GM21825 (cell line): Measurements from ENCODE around the gene GATA6.
"Not testable (repeated sequence)": the region's sequence is repeated elsewhere in the genome, so short reads cannot be mapped to it uniquely, and the experiment has no call there.

Experiments used
- ATAC-seq: cut with Tn5 transposase; IDR thresholded peaks from one replicate; pipeline ENCODE4 v1.9.1; 2021; ENCODE audit warnings: mild to moderate bottlenecking, moderate library complexity; ENCODE audit not compliant: unreplicated experiment

The GATA6 gene

DNA sequence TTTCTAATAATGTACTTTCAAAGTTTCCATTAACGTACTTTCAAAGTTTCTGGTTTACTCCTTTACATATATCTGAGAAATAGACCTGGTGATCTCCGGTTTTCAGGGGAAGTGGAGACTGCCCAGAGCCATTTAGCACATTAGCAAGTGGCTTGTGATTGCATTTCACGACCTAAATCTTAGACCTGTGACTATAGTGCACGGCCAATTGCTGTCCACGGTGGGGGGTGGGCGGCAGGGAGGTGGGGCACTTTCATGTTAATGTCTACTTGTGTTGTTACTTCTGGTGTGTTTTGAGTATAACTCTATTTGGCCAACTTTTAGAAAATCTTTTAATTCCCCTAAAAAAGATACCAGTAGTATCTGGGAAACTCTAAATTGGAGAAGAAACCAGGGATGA is 11.3 kb downstream of the GATA6 start:
- ATAC-seq, result no peak

DNA sequence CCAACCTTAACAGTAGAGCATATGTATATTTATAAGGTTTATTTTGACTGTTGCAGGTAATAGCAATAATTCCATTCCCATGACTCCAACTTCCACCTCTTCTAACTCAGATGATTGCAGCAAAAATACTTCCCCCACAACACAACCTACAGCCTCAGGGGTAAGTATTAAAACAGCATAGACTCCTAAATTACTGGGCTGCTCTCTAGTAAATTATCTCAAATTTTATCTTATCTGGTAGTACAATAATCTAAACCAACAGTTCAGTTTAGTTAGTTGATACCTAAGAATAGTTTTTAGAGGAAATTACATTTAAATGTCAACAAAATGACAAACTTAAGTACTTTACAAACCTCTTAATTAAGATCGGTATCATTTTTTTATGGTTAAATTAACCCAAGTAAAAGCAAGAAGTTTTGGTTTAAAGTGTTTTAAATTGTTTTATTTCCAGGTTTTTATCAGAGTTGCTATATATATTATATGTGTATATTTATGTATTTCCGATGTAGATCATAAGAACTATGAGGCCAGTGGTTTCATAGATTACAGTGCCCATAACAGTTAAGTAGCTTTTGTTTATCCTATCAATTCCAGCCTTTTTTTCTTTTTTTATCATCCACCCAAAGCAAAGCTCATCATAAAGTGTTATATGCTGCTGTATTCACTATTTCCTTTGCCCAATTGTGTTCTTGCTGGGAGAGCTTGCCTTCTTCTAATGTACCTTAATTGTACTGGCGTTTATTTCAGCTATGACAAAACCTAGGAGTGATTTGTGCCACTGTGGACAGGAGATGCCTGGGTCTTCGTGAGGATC is 13.7 kb downstream of the GATA6 start:
- no peak for ATAC-seq

DNA sequence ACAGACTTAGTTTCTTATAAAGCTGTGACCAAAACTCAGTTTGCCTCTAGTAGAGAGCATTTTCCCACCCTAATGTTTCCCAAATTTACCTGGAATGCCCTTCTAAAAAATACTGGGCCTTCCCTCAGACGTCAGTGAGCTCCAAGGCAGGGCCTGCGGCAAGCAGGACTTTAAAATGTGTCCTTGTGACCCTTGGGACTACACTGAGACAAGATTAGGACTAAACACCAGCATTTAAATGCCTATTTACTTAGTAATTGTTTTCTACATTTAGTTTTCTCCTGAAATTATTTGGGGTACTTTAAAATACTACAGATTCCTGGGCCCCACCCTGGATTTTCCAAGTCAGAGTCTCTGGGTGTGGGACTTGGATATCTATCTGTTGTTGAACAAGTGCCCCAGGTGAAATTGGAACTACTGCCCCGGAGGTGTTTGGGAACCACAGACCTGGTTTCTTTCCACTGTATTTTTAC is 14.3 kb downstream of the GATA6 start:
- ATAC-seq, result no peak

DNA sequence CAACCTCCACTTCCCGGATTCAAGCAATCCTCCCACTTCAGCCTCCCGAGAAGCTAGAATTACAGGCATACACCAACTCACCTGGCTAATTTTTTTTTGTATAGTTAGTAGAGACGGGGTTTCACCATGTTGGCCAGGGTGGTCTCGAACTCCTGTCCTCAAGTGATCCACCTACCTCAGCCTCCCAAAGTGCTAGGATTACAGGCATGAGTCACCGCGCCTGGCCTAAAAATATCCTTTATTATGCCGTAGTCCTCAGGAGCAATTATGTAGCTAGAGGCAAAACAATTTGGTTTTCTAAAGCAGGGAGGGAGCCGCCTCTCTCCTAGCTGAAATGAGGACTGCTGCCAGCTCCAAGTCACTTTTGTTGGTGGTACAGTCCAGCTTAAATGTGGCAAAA is 15.2 kb downstream of the GATA6 start:
- not testable (repeated sequence) for ATAC-seq

DNA sequence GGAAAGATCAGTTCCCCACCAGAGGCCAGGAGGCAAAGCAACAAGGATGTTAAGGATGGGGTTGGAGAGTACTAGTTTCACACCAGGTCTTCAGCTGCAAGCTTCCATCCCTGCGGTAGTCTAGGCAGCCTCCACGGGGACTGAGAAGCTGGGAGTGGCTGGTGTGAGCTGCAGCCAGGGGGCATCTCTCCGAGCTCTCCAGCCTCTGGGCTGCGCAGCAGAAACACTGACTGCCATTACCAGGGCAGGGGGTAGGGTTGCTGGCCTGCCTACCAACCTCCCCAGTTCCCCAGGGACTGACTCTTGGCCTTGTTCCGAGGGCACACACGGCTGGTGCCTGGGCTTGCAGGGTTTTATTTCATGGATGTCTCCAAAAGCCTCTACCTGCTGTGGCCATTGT is 15.9 kb downstream of the GATA6 start:
- no peak for ATAC-seq

DNA sequence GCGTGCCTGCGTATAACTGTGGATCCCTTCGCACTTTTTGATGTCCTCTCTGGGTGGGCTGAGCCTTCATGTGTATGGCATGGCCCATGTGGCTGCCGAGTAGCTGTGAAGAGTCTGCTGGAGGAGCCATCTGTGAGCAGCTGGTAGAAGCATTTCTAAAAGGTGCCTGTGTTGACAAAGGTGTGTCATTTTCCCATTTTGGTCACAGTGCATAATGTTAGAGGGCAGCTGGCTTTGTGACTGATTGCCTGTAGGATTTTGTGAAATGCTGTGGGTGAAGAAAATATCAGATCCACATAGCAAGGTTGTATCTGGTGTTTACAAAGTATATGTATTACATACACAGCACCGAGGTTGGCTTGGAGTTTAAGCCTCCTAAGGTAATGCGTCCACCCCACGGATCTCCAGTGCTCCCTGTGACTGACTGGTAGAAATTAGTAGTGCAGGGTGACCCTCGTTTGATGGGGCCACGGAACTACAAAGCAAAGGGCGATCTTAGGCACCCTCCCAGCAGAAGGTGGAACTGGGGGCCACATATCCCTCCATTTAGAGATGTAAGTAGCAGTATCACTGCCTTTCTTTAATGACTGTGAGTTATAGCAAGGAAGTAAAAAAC is 16.5 kb downstream of the GATA6 start:
- no peak for ATAC-seq

DNA sequence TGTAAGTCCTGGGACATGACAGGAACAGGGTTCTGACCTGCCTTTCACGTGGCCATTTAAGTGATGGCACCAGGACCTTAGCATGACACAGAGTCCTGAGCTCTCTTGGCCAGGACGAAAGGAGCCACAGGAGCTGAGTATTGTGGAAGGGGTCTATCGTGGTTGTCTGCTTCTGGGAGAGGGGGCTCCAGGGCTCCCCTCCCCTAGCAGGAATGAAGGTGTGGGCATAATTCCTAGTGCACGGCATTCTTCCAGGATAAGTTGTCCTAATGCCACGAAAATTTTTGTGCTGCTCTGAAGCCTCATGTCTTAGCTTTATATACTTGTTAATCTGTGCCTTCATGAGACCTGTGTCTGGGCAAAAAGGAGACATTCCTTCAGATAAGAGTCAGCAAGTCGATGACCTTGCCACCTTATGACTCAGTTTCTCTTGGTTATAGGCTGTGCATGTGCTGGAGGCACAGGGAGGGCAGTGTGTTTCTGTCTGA is 17.1 kb downstream of the GATA6 start:
- ATAC-seq, result no peak

DNA sequence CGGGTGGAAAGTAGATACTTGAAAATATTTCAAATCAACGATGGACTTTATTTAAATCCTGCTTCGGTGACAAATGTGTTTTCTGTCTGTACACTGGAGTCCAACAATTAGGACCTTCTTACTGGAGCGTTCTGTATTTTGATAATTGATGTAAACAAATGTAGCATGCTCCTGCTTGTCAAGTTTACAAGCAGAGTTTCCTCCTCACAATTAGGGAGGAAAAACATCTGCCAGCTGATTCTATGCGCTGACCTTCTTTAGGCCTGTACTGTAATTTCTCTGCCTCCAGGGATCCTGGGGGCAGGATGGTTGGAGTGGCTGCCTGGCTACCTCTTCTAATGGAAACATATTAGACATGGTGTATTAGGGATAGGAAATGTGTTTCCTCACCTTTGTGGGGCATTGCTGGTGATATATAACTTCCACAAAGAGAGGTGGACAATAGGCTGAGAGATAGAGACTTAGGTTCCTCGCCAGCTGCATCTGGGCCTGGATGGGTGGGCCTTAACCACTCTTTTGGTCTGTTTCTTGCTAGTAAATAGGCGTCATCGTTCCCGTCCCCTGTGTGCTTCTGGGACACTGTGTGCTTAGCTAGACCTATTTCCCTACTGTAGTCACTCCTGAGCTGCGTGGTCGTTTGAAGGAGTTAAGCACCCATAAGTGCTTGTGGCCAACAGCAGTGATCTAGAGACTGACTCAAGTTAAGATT is 19.3 kb downstream of the GATA6 start:
- ATAC-seq, result no peak

DNA sequence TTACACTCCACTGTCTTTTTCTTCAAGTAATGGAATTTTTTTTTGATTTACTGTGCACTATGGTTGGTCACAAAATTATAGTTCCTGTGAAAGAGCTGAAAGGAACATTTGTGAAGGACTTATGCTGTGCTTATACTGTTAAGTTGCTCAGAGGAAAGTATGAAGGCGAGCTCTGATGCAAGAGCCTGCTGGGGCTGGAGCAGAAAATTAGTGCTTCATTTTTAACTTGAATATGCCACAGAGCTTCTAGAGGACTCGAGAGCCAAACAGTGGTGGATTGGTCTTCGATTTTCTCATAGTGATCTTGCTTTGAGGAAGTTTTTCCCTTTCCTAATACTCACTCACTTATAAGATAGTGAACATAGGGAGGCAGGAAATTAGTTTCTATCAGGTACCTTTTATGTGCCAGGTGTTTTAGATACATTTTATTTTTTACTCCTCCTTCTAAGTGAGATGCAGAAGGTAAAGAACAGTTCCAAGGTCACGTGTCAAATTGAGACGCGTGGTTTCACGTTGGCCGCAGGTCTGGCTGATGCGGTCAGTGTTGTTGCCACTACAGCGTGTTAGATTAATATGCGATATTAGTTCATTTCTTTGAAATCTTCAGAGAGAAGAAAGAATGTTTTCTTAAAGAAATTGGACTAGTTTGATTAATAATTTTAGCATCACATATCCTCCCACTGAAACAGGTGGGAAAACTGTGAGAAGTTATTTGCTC is 20.2 kb downstream of the GATA6 start:
- ATAC-seq, result no peak

DNA sequence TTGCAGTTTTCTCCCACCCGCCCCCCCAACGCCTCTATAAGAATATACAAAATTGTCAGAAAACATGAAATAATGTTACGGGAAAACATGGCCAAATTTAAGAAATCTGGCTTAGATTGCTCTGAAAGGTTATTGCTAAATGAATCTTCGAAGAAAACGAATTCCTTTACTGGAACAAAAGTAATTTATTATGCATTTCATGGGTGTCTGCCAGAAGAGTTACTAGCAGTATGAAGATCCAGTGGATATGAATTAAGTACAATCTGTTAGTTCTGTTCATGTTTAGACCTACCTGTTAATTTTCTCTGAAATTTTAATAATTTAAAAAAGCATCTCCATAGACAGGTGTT is 21.9 kb downstream of the GATA6 start:
- no peak for ATAC-seq

DNA sequence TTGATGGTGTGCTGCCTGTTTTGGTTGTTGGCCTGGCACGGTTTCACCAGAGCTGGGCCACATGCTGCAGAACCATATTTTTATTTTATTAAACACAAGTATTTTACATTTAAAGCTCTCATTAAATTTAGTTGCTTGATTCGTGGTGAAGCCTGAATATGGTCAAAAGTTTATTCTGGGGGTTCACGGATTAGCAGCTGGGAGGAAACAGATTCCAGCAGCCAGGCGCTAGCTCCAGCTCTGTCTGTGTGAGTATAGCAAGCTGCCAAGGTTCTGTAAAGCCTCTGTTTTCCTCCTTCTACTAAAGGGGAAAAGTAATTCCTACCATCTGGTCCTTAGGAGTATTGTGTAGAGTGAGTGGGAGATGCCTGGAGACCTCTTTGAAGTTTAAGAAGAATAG is 22.5 kb downstream of the GATA6 start:
- no peak for ATAC-seq

DNA sequence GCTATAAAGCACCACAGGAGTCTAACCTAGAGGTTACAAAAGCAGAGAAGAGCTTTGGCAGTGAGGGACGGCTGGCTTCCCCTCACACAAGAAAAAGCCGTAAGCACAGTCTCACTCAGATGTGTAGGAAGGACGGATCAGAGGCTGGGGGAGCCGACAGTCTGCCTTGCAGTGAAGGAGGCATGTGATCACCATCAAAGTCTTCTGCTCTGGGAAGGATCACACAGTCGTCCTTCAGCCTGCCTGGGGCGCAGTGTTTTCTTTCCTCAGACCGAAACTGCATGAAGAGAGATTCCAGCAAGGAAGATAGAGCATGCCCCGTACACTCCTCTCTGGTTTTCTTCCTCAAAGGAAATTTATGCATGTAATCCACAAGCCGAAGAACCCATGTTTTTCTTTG is 24.1 kb downstream of the GATA6 start:
- no peak for ATAC-seq

DNA sequence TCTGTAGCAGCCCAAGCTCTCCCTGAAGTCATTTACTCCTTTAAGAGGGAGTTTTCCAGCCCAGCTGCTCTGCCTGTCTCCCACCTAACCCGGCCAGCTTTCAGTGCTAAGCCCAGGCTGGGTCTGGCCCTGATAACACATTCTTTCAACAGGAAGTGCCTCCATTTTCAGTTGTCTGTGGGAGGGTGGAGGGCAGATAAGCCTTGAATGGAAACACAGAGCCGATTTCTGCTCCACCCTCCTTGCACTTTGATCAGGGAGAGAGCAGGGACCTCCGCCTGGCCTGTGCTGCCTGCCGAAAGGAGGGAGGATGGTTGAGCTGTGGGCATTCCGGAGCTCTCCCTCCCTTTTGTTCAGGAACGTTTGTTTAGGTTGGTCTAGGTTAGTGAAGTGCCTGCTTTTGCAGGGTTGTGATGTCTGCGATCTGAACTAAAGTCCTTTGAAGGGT is 24.8 kb downstream of the GATA6 start:
- no peak for ATAC-seq

DNA sequence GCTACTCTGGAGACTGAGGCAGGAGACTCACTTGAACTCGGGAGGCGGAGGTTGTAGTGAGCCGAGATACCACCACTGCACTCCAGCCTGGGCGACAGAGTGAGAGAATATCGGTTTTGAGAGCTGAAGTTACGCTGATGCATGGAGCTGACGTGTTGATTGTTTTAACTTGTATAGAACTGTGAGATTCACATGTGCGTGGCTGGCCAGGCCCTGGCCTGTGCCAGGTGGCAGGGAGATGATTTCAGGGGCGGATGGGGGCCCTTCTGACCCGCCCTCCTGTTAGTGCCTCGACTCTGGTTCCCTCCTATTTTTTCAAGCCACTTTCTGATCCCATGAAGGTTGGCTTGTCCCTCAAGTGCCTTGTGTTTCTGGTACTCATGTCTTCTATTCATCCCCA is 25.7 kb downstream of the GATA6 start:
- no peak for ATAC-seq

DNA sequence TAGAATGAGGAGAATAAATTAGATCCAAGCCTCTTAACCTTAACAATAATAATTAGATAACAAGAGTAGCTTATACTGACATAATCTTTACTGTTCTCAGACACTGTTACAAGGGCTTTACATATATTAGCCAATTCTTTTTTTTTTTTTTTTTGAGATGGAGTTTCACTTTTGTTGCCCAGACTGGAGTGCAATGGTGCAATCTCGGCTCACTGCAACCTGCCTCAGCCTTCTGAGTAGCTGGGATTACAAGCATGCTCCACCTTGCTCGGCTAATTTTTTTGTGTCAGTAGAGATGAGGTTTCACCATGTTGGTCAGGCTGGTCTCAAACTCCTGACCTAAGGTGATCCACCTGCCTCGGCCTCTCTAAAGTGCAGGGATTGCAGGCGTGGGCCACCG is 27.6 kb downstream of the GATA6 start:
- not testable (repeated sequence) for ATAC-seq

DNA sequence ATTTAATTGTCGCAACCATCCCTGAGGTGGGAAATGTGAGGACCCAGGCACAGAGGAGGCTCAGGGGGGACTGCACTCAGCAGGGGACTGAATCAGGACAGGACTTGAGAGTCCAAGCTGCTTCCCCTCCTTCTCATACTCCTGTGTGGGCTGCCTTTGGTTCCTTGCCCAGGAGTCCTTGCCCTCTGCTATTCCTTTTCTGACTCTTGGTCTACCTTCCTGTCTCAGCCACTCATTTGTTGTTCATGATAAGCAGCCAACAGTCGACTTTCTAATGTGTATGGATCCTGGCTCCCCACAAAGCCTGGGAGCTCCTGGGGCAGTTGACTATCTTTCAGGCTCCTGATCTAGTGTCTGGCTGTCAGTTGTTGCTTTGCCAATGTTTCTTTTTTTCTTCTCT is 28.3 kb downstream of the GATA6 start:
- no peak for ATAC-seq

DNA sequence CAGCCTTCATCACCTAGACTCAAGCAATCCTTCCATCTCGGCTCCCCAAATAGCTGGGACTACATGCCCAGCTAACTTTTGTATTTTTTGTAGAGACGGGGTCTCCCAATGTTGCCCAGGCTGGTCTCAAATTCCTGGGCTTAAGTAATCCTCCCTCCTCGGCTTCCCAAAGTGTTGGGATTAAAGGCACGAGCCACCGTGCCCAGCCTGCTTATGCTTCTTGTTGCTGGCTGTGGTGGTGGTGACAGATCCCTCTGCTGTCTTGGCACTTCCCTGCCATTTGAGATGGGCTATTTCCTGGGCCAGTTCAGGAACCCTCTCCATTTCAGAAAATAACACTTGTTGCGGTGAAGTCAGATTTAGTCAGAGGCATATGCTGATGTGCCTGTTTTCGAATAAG is 28.8 kb downstream of the GATA6 start:
- no peak for ATAC-seq

DNA sequence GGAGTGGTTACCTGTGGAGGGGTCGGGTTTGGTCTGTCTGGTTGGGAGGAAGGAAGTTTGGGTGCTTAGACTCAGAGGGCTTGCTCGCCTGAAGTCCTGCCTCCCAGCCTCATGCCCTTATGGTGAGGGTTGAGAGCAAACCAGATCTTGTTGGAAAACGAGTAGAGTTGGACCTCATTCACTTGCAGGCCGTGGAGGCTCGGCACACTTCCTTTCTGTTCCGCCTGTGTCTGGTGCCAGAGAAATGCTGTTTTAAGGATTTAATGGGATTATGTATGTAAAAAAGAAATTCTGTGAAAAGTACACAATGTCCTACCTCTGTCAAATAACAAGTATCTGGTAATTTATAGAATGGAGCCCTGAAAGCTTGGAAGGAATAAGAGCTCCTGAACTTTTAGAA is 29.6 kb downstream of the GATA6 start:
- no peak for ATAC-seq

DNA sequence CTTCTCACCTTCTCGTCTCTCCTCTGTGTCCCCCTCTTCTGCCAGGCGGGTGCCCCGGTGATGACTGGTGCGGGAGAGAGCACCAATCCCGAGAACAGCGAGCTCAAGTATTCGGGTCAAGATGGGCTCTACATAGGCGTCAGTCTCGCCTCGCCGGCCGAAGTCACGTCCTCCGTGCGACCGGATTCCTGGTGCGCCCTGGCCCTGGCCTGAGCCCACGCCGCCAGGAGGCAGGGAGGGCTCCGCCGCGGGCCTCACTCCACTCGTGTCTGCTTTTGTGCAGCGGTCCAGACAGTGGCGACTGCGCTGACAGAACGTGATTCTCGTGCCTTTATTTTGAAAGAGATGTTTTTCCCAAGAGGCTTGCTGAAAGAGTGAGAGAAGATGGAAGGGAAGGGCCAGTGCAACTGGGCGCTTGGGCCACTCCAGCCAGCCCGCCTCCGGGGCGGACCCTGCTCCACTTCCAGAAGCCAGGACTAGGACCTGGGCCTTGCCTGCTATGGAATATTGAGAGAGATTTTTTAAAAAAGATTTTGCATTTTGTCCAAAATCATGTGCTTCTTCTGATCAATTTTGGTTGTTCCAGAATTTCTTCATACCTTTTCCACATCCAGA is 31.3 kb downstream of the GATA6 start:
- no peak for ATAC-seq

DNA sequence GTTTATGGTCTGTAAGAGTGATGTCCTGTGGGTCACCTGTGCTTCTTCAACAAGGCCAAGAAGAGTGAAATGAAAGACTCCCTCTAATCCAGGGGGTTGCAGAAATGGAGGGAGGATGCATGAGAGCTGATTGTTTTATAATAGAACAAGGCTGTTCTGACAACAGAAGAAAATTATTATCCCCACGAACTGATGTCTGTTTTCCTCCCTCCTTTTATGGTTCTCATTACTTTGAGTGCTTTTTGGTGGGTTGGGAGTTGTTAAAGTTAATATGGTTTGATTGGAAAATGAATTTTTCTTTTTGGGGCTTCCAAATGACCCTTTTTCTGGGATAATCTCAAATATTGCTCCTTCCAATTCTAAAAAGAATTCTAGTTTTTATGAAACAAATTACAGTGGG is 33.6 kb downstream of the GATA6 start:
- ATAC-seq, result no peak
